Left ventricle myocardium inferior (tissue), 1 donor: ENCODE data around the gene PGA4. TPM values are rescaled to one million over a fixed set of nuclear protein-coding genes. Genes with fewer than 3 reads are reported as not detected.

Experiments
- DNase-seq: peaks from one replicate; pipeline ENCODE4 v3.0.0-alpha.2; 2020
- H3K27ac ChIP-seq: fragments of 200-600 bp; replicated peaks from 2 replicates; pipeline ENCODE4 v1.8.0; 2021
- H3K27me3 ChIP-seq: fragments of 200-600 bp; 2 replicates; pipeline ENCODE4 v1.8.0; 2021; ENCODE audit warnings: low read depth
- H3K36me3 ChIP-seq: fragments of 200-600 bp; 2 replicates; pipeline ENCODE4 v1.8.0; 2021
- H3K4me1 ChIP-seq: fragments of 200-600 bp; 2 replicates; pipeline ENCODE4 v1.8.0; 2021
- H3K4me3 ChIP-seq: fragments of 200-600 bp; 2 replicates; pipeline ENCODE4 v1.8.0; 2021; ENCODE audit warnings: mild to moderate bottlenecking, moderate library complexity
- H3K9me3 ChIP-seq: fragments of 200-600 bp; replicated peaks from 2 replicates; pipeline ENCODE4 v1.8.0; 2021
- CTCF ChIP-seq: fragments of 200-600 bp; IDR thresholded peaks from 2 replicates; pipeline ENCODE4 v1.8.0; 2021; ENCODE audit warnings: antibody characterized with exemption, mild to moderate bottlenecking, borderline replicate concordance
- intact Hi-C: fragments of 100-400 bp; cut with micrococcal nuclease; formaldehyde crosslinking; loops from one replicate; pipeline ENCODE4 v1.11.0; 2022
- total RNA-seq: library from RNA; stranded (reverse); fragmentation: NEBNext Ultra II Directional; extraction: Animal tissue kit (Norgen Biotek cat#: 25700); gene quantifications from one replicate; pipeline ENCODE4 v1.2.1, GENCODE V29; 2021
- donor health status: DM: no; HTN: yes; CAD: no; lungs with severe emphysema.

The PGA4 gene
- total RNA-seq, 1 donor from 2014 or later, result 1.3 TPM

GRCh38 chr11:61280883-61281580, 58.9 kb downstream of the PGA4 start:
- no peak for DNase-seq
- TF ChIP-seq CTCF, result no peak
- Histone ChIP-seq H3K36me3 (peaks cover 11% of the 10 kb centered on the region), H3K27me3 (no peaks in the 10 kb centered on the region), H3K9me3 (peaks cover 4% of the 10 kb centered on the region), H3K4me3 (no peak overlapping the region), H3K27ac (no peak overlapping the region), H3K4me1 (no peaks in the 10 kb centered on the region)
- intact Hi-C loops, result no loop called here

Other genes with a start within 250 kb of the PGA4 start
- gene CD5, start 119.9 kb upstream of the PGA4 start, total RNA-seq, result 0.30 TPM
- gene VPS37C, start 60.9 kb upstream of the PGA4 start, total RNA-seq, result 15.8 TPM
- gene PGA3, start 18.8 kb upstream of the PGA4 start, total RNA-seq, result 0.19 TPM
- gene PGA5, start 18.8 kb downstream of the PGA4 start, total RNA-seq, result not detected
- 0.77 TPM for gene VWCE, start 73.0 kb downstream of the PGA4 start, total RNA-seq
- gene DDB1, start 110.8 kb downstream of the PGA4 start, total RNA-seq, result 128 TPM
- gene TKFC, start 110.9 kb downstream of the PGA4 start, total RNA-seq, result 17.8 TPM
- 10.5 TPM for gene CYB561A3, start 139.5 kb downstream of the PGA4 start, total RNA-seq
- 20.9 TPM for gene TMEM138, start 140.0 kb downstream of the PGA4 start, total RNA-seq
- gene TMEM216, start 170.2 kb downstream of the PGA4 start, total RNA-seq, result 4.9 TPM
- gene CPSF7, start 207.6 kb downstream of the PGA4 start, total RNA-seq, result 39.9 TPM
- 38.1 TPM for gene SDHAF2, start 207.8 kb downstream of the PGA4 start, total RNA-seq